HEK293T (cell line): ENCODE results near the gene CMTM4.

ENCODE experiments used
- CTBP1 ChIP-seq: fragments of 450-650 bp; IDR thresholded peaks from 2 replicates; pipeline ENCODE4 v1.6.1; 2016; ENCODE audit warnings: borderline replicate concordance
- ELF4 ChIP-seq: fragments of 450-650 bp; IDR thresholded peaks from 2 replicates; pipeline ENCODE4 v1.6.1; 2017; ENCODE audit warnings: antibody characterized with exemption
- FOXM1 ChIP-seq: fragments of 450-650 bp; IDR thresholded peaks from 2 replicates; pipeline ENCODE4 v1.6.1; 2017; ENCODE audit warnings: mild to moderate bottlenecking, borderline replicate concordance
- L3MBTL2 ChIP-seq: fragments of 450-650 bp; conservative IDR thresholded peaks from 2 replicates; pipeline ENCODE4 v1.6.1; 2016; ENCODE audit warnings: mild to moderate bottlenecking
- SP1 ChIP-seq: fragments of 450-650 bp; IDR thresholded peaks from 2 replicates; pipeline ENCODE4 v1.6.1; 2017
- SUZ12 ChIP-seq: fragments of 450-650 bp; IDR thresholded peaks from 2 replicates; pipeline ENCODE4 v1.6.1; 2016; ENCODE audit warnings: mild to moderate bottlenecking
- TARDBP ChIP-seq: fragments of 450-650 bp; IDR thresholded peaks from 2 replicates; pipeline ENCODE4 v1.6.1; 2016
- ZNF384 ChIP-seq: fragments of 450-650 bp; IDR thresholded peaks from 2 replicates; pipeline ENCODE4 v1.6.1; 2016

- no peak for TF ChIP-seq SUZ12
- TF ChIP-seq CTBP1 = no peak
- no peak for TF ChIP-seq TARDBP
- no peak for TF ChIP-seq FOXM1
- TF ChIP-seq ZNF384 = no peak
- TF ChIP-seq SP1 = no peak
- TF ChIP-seq L3MBTL2 = no peak
- TF ChIP-seq ELF4 = no peak
Measured at GRCh38 chr16:66612422-66612821, 84.1 kb downstream of the CMTM4 start.
